Fibroblast of the aortic adventitia (primary cell): Measurements from ENCODE around the gene ZMAT1. TPM values are rescaled to one million over a fixed set of nuclear protein-coding genes. Genes with fewer than 3 reads are reported as not detected.

Experiments
- small RNA-seq: library from RNA; depleted of rRNA; stranded (forward); fragments of <200 nt; gene quantifications from one replicate; pipeline ENCODE3, GENCODE V24; 2012
- total RNA-seq: library from RNA; depleted of rRNA; stranded (reverse); fragments of >200 nt; gene quantifications from 2 replicates; pipeline ENCODE4 v1.2.3, GENCODE V29; 2012; ENCODE audit warnings: low replicate concordance

Gene ZMAT1
- total RNA-seq, 1 donor = 0.18 TPM

Small RNA genes within 50 kb of the gene (small RNA-seq; reads per million reads assigned to genes)
- gene RNU6-345P = not detected

Other genes starting within 250 kb of the ZMAT1 start
- gene TCEAL2, start 193.7 kb upstream of the ZMAT1 start, total RNA-seq = not detected in 2 replicates
- not detected in 2 replicates for gene TCEAL6, start 210.5 kb upstream of the ZMAT1 start, total RNA-seq
- 0.09 TPM in 1 of 2 replicates, not detected in the other for gene BEX5, start 223.9 kb upstream of the ZMAT1 start, total RNA-seq